Endodermal cell (in vitro differentiated cells): ENCODE measurements around the gene GCSAM. TPM values are rescaled to one million over a fixed set of nuclear protein-coding genes. Genes with fewer than 3 reads are reported as not detected.

Experiments used
- DNase-seq: peaks from one replicate; pipeline ENCODE4 v3.0.0-alpha.2; 2017
- H3K27ac ChIP-seq: 2 replicates; pipeline ENCODE4 v1.5.1; 2013; ENCODE audit warnings: mild to moderate bottlenecking, low read depth, low read length, moderate library complexity
- H3K27me3 ChIP-seq: 2 replicates; pipeline ENCODE4 v1.6.1; 2013; ENCODE audit warnings: mild to moderate bottlenecking, low read length, moderate library complexity; ENCODE audit not compliant: insufficient read depth, control insufficient read depth, poor library complexity, severe bottlenecking
- H3K36me3 ChIP-seq: 2 replicates; pipeline ENCODE4 v1.7.0; 2013; ENCODE audit warnings: mild to moderate bottlenecking, low read length, moderate library complexity; ENCODE audit not compliant: control insufficient read depth, insufficient read depth
- H3K4me1 ChIP-seq: one replicate; pipeline ENCODE4 v1.7.0; 2013; ENCODE audit warnings: low read length; ENCODE audit not compliant: control insufficient read depth, insufficient read depth
- H3K4me3 ChIP-seq: 2 replicates; pipeline ENCODE4 v1.5.1; 2013; ENCODE audit warnings: mild to moderate bottlenecking, low read length, moderate library complexity
- H3K9ac ChIP-seq: 2 replicates; pipeline ENCODE4 v1.6.1; 2013; ENCODE audit warnings: mild to moderate bottlenecking, low read length, moderate library complexity; ENCODE audit not compliant: poor library complexity, severe bottlenecking; ENCODE audit errors: extremely low read depth
- H3K9me3 ChIP-seq: 2 replicates; pipeline ENCODE4 v1.6.1; 2013; ENCODE audit warnings: mild to moderate bottlenecking, low read length, moderate library complexity; ENCODE audit not compliant: control insufficient read depth
- H3K27ac Mint-ChIP-seq: 2 replicates; pipeline ENCODE4 v1.8.0; 2020; ENCODE audit warnings: mixed read lengths
- H3K27me3 Mint-ChIP-seq: 2 replicates; pipeline ENCODE4 v1.8.0; 2021; ENCODE audit warnings: mild to moderate bottlenecking, mixed read lengths; ENCODE audit not compliant: insufficient read depth
- H3K36me3 Mint-ChIP-seq: 2 replicates; pipeline ENCODE4 v1.8.0; 2020; ENCODE audit warnings: low read depth, mixed read lengths
- H3K4me1 Mint-ChIP-seq: 2 replicates; pipeline ENCODE4 v1.8.0; 2020; ENCODE audit warnings: mixed read lengths
- H3K4me3 Mint-ChIP-seq: 2 replicates; pipeline ENCODE4 v1.8.0; 2020; ENCODE audit warnings: mild to moderate bottlenecking, moderate library complexity, mixed read lengths
- H3K9me3 Mint-ChIP-seq: 2 replicates; pipeline ENCODE4 v1.8.0; 2020; ENCODE audit warnings: mild to moderate bottlenecking, mixed read lengths
- WGBS, 2 experiments: methylation state at CpG; one replicate each; pipeline versions ENCODE4 v1.1.5 to v1.1.7; 2013; ENCODE audit warnings: missing lambda C conversion rate in 2 of 2, mixed read lengths in 1 of 2; ENCODE audit not compliant: insufficient coverage in 1 of 2, insufficient read length in 1 of 2; 5-methylcytosine and 5-hydroxymethylcytosine counted together
- total RNA-seq, 2 donors: library from RNA; stranded (reverse); fragmentation: NEBNext Ultra II Directional in 1 of 2; extraction: Animal tissue kit (Norgen Biotek cat#: 25700) in 1 of 2; gene quantifications; 2 replicates in 1 of 2; 3 replicates in 1 of 2; pipeline ENCODE4 v1.2.1, GENCODE V29; 2021
- TF ChIP-seq, protein P1 (sequence below): fragments of 200-600 bp; sonication (generic); conservative IDR thresholded peaks from 2 replicates; pipeline ENCODE4 v1.5.0; 2021; ENCODE audit warnings: antibody characterized with exemption, mild to moderate bottlenecking

The GCSAM gene
- total RNA-seq, 2 donors from 2014 or later = not detected

- no peak overlapping the region for H3K27ac Mint-ChIP-seq
- H3K4me3 Mint-ChIP-seq = no peak overlapping the region
- Histone ChIP-seq H3K9me3 (no peaks in the 10 kb centered on the region), H3K36me3 (peaks cover 5% of the 10 kb centered on the region), H3K4me3 (no peak overlapping the region), H3K27ac (no peak overlapping the region), H3K9ac (no peak overlapping the region), H3K27me3 (no peaks in the 10 kb centered on the region), H3K4me1 (peaks cover 3% of the 10 kb centered on the region)
- peaks cover 20% of the 10 kb centered on the region for H3K4me1 Mint-ChIP-seq
- 86% methylated on average over 2 of the region's 2 CpGs; no CpG with 5 or more reads in 1 of the 2 experiments for WGBS, 2 experiments
- no peak for DNase-seq
- peaks cover 7% of the 10 kb centered on the region for H3K36me3 Mint-ChIP-seq
- no peaks in the 10 kb centered on the region for H3K9me3 Mint-ChIP-seq
- H3K27me3 Mint-ChIP-seq = no peaks in the 10 kb centered on the region
- TF ChIP-seq, protein P1, sequence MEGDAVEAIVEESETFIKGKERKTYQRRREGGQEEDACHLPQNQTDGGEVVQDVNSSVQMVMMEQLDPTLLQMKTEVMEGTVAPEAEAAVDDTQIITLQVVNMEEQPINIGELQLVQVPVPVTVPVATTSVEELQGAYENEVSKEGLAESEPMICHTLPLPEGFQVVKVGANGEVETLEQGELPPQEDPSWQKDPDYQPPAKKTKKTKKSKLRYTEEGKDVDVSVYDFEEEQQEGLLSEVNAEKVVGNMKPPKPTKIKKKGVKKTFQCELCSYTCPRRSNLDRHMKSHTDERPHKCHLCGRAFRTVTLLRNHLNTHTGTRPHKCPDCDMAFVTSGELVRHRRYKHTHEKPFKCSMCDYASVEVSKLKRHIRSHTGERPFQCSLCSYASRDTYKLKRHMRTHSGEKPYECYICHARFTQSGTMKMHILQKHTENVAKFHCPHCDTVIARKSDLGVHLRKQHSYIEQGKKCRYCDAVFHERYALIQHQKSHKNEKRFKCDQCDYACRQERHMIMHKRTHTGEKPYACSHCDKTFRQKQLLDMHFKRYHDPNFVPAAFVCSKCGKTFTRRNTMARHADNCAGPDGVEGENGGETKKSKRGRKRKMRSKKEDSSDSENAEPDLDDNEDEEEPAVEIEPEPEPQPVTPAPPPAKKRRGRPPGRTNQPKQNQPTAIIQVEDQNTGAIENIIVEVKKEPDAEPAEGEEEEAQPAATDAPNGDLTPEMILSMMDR = no peak
These were observed 37.3 kb downstream of the GCSAM start for GRCh38 chr3:112095731-112096130.

GRCh38 chr3:112093180-112093522 is 39.9 kb downstream of the GCSAM start:
- Histone ChIP-seq H3K27ac (peak overlapping the region; percentile 67), H3K9ac (peak overlapping the region; percentile 32), H3K4me3 (peak overlapping the region; percentile 64), H3K27me3 (no peaks in the 10 kb centered on the region), H3K9me3 (no peaks in the 10 kb centered on the region), H3K4me1 (peaks cover 3% of the 10 kb centered on the region), H3K36me3 (peaks cover 3% of the 10 kb centered on the region)
- no peaks in the 10 kb centered on the region for H3K9me3 Mint-ChIP-seq
- H3K4me1 Mint-ChIP-seq = peaks cover 22% of the 10 kb centered on the region
- H3K27me3 Mint-ChIP-seq = no peaks in the 10 kb centered on the region
- DNase-seq = no peak
- TF ChIP-seq, protein P1 = no peak
- H3K27ac Mint-ChIP-seq = peak overlapping the region; percentile 69
- peaks cover 2% of the 10 kb centered on the region for H3K36me3 Mint-ChIP-seq
- no peak overlapping the region for H3K4me3 Mint-ChIP-seq

- Histone ChIP-seq H3K9me3 (no peaks in the 10 kb centered on the region), H3K9ac (peak overlapping the region; percentile 32), H3K36me3 (no peaks in the 10 kb centered on the region), H3K4me3 (peak overlapping the region; percentile 64), H3K4me1 (peaks cover 3% of the 10 kb centered on the region), H3K27ac (peak overlapping the region; percentile 67), H3K27me3 (no peaks in the 10 kb centered on the region)
- DNase-seq = no peak
- peaks cover 4% of the 10 kb centered on the region for H3K27me3 Mint-ChIP-seq
- 71 to 83% methylated on average over 6 of the region's 6 CpGs for WGBS, 2 experiments
- TF ChIP-seq, protein P1 = no peak
- no peak overlapping the region for H3K4me3 Mint-ChIP-seq
- H3K4me1 Mint-ChIP-seq = peaks cover 26% of the 10 kb centered on the region
- H3K9me3 Mint-ChIP-seq = no peaks in the 10 kb centered on the region
- H3K36me3 Mint-ChIP-seq = peaks cover 2% of the 10 kb centered on the region
- peak overlapping the region; percentile 69 for H3K27ac Mint-ChIP-seq
These were observed 40.4 kb downstream of the GCSAM start for GRCh38 chr3:112092496-112093179.
